ENCODE measurements around the gene TPD52L3. TPM values are rescaled to one million over a fixed set of nuclear protein-coding genes. Genes with fewer than 3 reads are reported as not detected.
A peak's percentile ranks its signal among the peaks of the same experiment; 100 is the strongest.

TPD52L3 gene
- total RNA-seq = not detected in 2 replicates

- DNase-seq (ENCODE audit: low read depth, low spot score) = no peak
Measured at GRCh38 chr9:6328103-6328502, at the start of gene TPD52L3. TSS of gene TPD52L3 (plus strand) at chr9:6328375. CDS start at chr9:6328596, 221 bp downstream.

GRCh38 chr9:6301858-6302257, 26.3 kb upstream of the TPD52L3 start:
- DNase-seq (ENCODE audit: low read depth, low spot score) = no peak

GRCh38 chr9:6302417-6302816, 25.8 kb upstream of the TPD52L3 start:
- peak; percentile 10 for DNase-seq (ENCODE audit: low read depth, low spot score)

- no peak for DNase-seq (ENCODE audit: low read depth, low spot score)
Measured at GRCh38 chr9:6304232-6304631, 23.9 kb upstream of the TPD52L3 start.

- DNase-seq (ENCODE audit: low read depth, low spot score) = peak; percentile 36
Measured at GRCh38 chr9:6305954-6306563, 22.1 kb upstream of the TPD52L3 start.

GRCh38 chr9:6307551-6308096, 20.6 kb upstream of the TPD52L3 start:
- no peak for DNase-seq (ENCODE audit: low read depth, low spot score)

- peak; percentile 57 for DNase-seq (ENCODE audit: low read depth, low spot score)
Measured at GRCh38 chr9:6330958-6331634, 2.9 kb downstream of the TPD52L3 start.

GRCh38 chr9:6334305-6334704, 6.1 kb downstream of the TPD52L3 start:
- no peak for DNase-seq (ENCODE audit: low read depth, low spot score)

GRCh38 chr9:6348766-6349165, 20.6 kb downstream of the TPD52L3 start:
- DNase-seq (ENCODE audit: low read depth, low spot score) = no peak

- DNase-seq (ENCODE audit: low read depth, low spot score) = no peak
Measured at GRCh38 chr9:6351737-6352136, 23.6 kb downstream of the TPD52L3 start.

- DNase-seq (ENCODE audit: low read depth, low spot score) = peak; percentile 39
Measured at GRCh38 chr9:6354072-6354686, 26.0 kb downstream of the TPD52L3 start.

GRCh38 chr9:6355728-6356127, 27.6 kb downstream of the TPD52L3 start:
- DNase-seq (ENCODE audit: low read depth, low spot score) = no peak

GRCh38 chr9:6356441-6356840, 28.3 kb downstream of the TPD52L3 start:
- DNase-seq (ENCODE audit: low read depth, low spot score) = no peak

GRCh38 chr9:6356904-6357303, 28.7 kb downstream of the TPD52L3 start:
- DNase-seq (ENCODE audit: low read depth, low spot score) = no peak

GRCh38 chr9:6367128-6367890, 39.1 kb downstream of the TPD52L3 start:
- no peak for DNase-seq (ENCODE audit: low read depth, low spot score)

GRCh38 chr9:6368831-6369230, 40.7 kb downstream of the TPD52L3 start:
- no peak for DNase-seq (ENCODE audit: low read depth, low spot score)

Other genes starting within 250 kb of the TPD52L3 start
- gene IL33, start 112.6 kb upstream of the TPD52L3 start, total RNA-seq = 16.6 and 24.4 TPM in 2 replicates
- 89.9 and 123 TPM in 2 replicates for gene UHRF2, start 84.8 kb downstream of the TPD52L3 start, total RNA-seq